GM23338 (cell line): ENCODE measurements around the gene DENND11. TPM values are rescaled to one million over a fixed set of nuclear protein-coding genes. Genes with fewer than 3 reads are reported as not detected.

ENCODE experiments used
- ATAC-seq: fragments of 200-7000 bp; cut with Tn5 transposase; 3 replicates; pipeline ENCODE4 v1.9.1; 2020
- DNase-seq: peaks from one replicate; pipeline ENCODE4 v3.0.0-alpha.2; 2015; ENCODE audit warnings: low spot score
- H2AFZ ChIP-seq: fragments of 200-600 bp; sonication (generic); 2 replicates; pipeline ENCODE4 v1.8.0; 2016; ENCODE audit warnings: antibody characterized with exemption, mild to moderate bottlenecking, moderate library complexity
- H3F3A ChIP-seq: fragments of 200-600 bp; sonication (generic); replicated peaks from 2 replicates; pipeline ENCODE4 v1.8.0; 2017; ENCODE audit warnings: antibody characterized with exemption, mixed run types, low read depth
- H3K27ac ChIP-seq: fragments of 200-600 bp; sonication (generic); 2 replicates; pipeline ENCODE4 v1.6.1; 2016; ENCODE audit warnings: low read depth
- H3K27me3 ChIP-seq: fragments of 200-600 bp; sonication (generic); 2 replicates; pipeline ENCODE4 v1.8.0; 2016; ENCODE audit warnings: mild to moderate bottlenecking, mixed run types, moderate library complexity; ENCODE audit not compliant: insufficient read depth
- H3K36me3 ChIP-seq: fragments of 200-600 bp; sonication (generic); 2 replicates; pipeline ENCODE4 v1.8.0; 2016; ENCODE audit warnings: mild to moderate bottlenecking; ENCODE audit not compliant: insufficient read depth
- H3K4me1 ChIP-seq: fragments of 200-600 bp; sonication (generic); 2 replicates; pipeline ENCODE4 v1.8.0; 2016; ENCODE audit warnings: mild to moderate bottlenecking, moderate library complexity; ENCODE audit not compliant: insufficient read depth
- H3K4me2 ChIP-seq: fragments of 200-600 bp; sonication (generic); 2 replicates; pipeline ENCODE4 v1.7.1; 2017; ENCODE audit warnings: mixed run types
- H3K4me3 ChIP-seq: fragments of 200-600 bp; sonication (generic); 2 replicates; pipeline ENCODE4 v1.6.1; 2016; ENCODE audit warnings: mixed run types
- H3K79me2 ChIP-seq: fragments of 200-600 bp; sonication (generic); replicated peaks from 2 replicates; pipeline ENCODE4 v1.8.0; 2017; ENCODE audit warnings: mild to moderate bottlenecking; ENCODE audit not compliant: insufficient read depth
- H3K9me2 ChIP-seq: fragments of 200-600 bp; sonication (generic); 2 replicates; pipeline ENCODE4 v1.8.0; 2017; ENCODE audit not compliant: insufficient read depth
- H4K20me1 ChIP-seq: fragments of 200-600 bp; sonication (generic); replicated peaks from 2 replicates; pipeline ENCODE4 v1.8.0; 2017; ENCODE audit warnings: mild to moderate bottlenecking; ENCODE audit not compliant: insufficient read depth
- H3K27ac Mint-ChIP-seq: 2 replicates; pipeline ENCODE4 v1.8.0; 2020; ENCODE audit warnings: inconsistent platforms, mild to moderate bottlenecking, moderate library complexity, mixed read lengths
- H3K27me3 Mint-ChIP-seq: 3 replicates; pipeline ENCODE4 v1.8.0; 2022; ENCODE audit warnings: low read depth, mild to moderate bottlenecking, moderate library complexity, mixed read lengths, inconsistent platforms; ENCODE audit not compliant: insufficient read depth, poor library complexity
- H3K36me3 Mint-ChIP-seq: 3 replicates; pipeline ENCODE4 v1.8.0; 2021; ENCODE audit warnings: low read depth, mild to moderate bottlenecking, inconsistent platforms, moderate library complexity, mixed read lengths
- H3K4me1 Mint-ChIP-seq: 3 replicates; pipeline ENCODE4 v1.8.0; 2020; ENCODE audit warnings: mild to moderate bottlenecking, inconsistent platforms, mixed read lengths
- H3K4me3 Mint-ChIP-seq: 3 replicates; pipeline ENCODE4 v1.8.0; 2021; ENCODE audit warnings: moderate library complexity, mild to moderate bottlenecking, inconsistent platforms, mixed read lengths
- H3K9me3 Mint-ChIP-seq: 3 replicates; pipeline ENCODE4 v1.8.0; 2020; ENCODE audit warnings: moderate library complexity, mild to moderate bottlenecking, inconsistent platforms, mixed read lengths
- CREB1 ChIP-seq: fragments of 250-450 bp; sonication (Bioruptor Pico); IDR thresholded peaks from 2 replicates; pipeline ENCODE4 v1.5.0; 2020; ENCODE audit warnings: low read depth, mild to moderate bottlenecking, moderate library complexity
- EZH2 ChIP-seq: fragments of 200-600 bp; sonication (generic); IDR thresholded peaks from one replicate; pipeline ENCODE4 v1.8.0; 2017; ENCODE audit warnings: antibody characterized with exemption, mild to moderate bottlenecking, low read depth; ENCODE audit not compliant: unreplicated experiment
- EZH2phosphoT487 ChIP-seq: fragments of 200-600 bp; sonication (generic); IDR thresholded peaks from one replicate; pipeline ENCODE4 v1.8.1; 2018; ENCODE audit warnings: antibody characterized with exemption; ENCODE audit not compliant: unreplicated experiment
- JUNB ChIP-seq: IDR thresholded peaks from one replicate; pipeline ENCODE4 v1.6.1; 2016; ENCODE audit warnings: antibody characterized with exemption; ENCODE audit not compliant: unreplicated experiment
- NANOG ChIP-seq: IDR thresholded peaks from 2 replicates; pipeline ENCODE4 v1.6.1; 2016; ENCODE audit warnings: antibody characterized with exemption, borderline replicate concordance
- POLR2AphosphoS5 ChIP-seq: IDR thresholded peaks from 2 replicates; pipeline ENCODE4 v1.6.1; 2016; ENCODE audit warnings: antibody characterized with exemption, low read depth
- STAT1 ChIP-seq: IDR thresholded peaks from one replicate; pipeline ENCODE4 v1.6.1; 2016; ENCODE audit warnings: antibody characterized with exemption; ENCODE audit not compliant: unreplicated experiment
- ZNF114 ChIP-seq: fragments of 250-450 bp; sonication (Bioruptor Pico); IDR thresholded peaks from 2 replicates; pipeline ENCODE4 v1.5.0; 2020; ENCODE audit warnings: mild to moderate bottlenecking, moderate library complexity
- ZNF331 ChIP-seq: fragments of 250-450 bp; sonication (Bioruptor Pico); IDR thresholded peaks from 2 replicates; pipeline ENCODE4 v1.5.0; 2020; ENCODE audit warnings: low read depth, mild to moderate bottlenecking, moderate library complexity
- polyA plus RNA-seq: library from polyadenylated mRNA; unstranded; fragments of >200 nt; fragmentation: Nextera tagmentation; extraction: Ambion mirVana; gene quantifications from 2 replicates; pipeline ENCODE4 v1.2.1, GENCODE V29; 2016
- total RNA-seq: library from RNA; depleted of rRNA; stranded (reverse); fragments of >200 nt; shearing (Covaris generic); gene quantifications from 2 replicates; pipeline ENCODE4 v1.2.3, GENCODE V29; 2014
- TF ChIP-seq, protein P1 (sequence below): fragments of 250-450 bp; sonication (Bioruptor Pico); IDR thresholded peaks from 2 replicates; pipeline ENCODE4 v1.5.0; 2020; ENCODE audit warnings: mild to moderate bottlenecking, moderate library complexity
- TF ChIP-seq, protein P2 (sequence below): IDR thresholded peaks from 2 replicates; pipeline ENCODE4 v1.6.1; 2016; ENCODE audit warnings: antibody characterized with exemption
- TF ChIP-seq, protein P3 (sequence below): IDR thresholded peaks from one replicate; pipeline ENCODE4 v1.6.1; 2018; ENCODE audit warnings: antibody characterized with exemption; ENCODE audit not compliant: unreplicated experiment
- TF ChIP-seq, protein P4 (sequence below), 2 experiments: fragments of 200-600 bp in 1 of 2; sonication (generic) in 1 of 2; conservative IDR thresholded peaks; 2 replicates each; pipeline versions ENCODE4 v1.5.1 to v1.6.1; 2016 to 2017; ENCODE audit warnings: antibody characterized with exemption in 2 of 2, low read depth in 2 of 2, mild to moderate bottlenecking in 2 of 2, moderate library complexity in 1 of 2

DENND11 gene
- total and polyA plus RNA-seq, 2 experiments from 2014 or later: 5.1 to 29.5 TPM

DNA sequence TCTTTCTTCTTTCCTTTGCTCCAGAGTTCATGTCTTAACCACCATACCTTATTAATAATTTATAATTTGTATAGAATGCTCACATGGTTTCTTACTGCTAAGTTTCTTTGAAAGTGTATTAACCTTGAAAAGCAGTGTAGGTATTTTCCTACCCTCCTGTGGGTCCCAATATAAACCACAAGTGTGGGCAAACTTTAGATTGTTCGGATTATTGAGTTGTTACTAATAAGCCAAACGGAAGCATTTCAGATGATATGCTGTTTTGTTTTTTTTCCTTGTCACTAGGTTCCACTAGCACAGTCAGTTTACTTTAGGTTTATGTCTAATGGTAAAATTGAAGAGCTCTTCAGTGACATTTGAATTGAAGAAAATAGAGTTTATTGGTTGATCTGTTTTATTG is 46.4 kb upstream of the DENND11 start:
- Mint-ChIP-seq H3K36me3 (peaks cover 98% of the 10 kb centered on the region), H3K27me3 (peaks cover 2% of the 10 kb centered on the region), H3K27ac (no peak overlapping the region), H3K4me1 (no peaks in the 10 kb centered on the region), H3K4me3 (no peak overlapping the region), H3K9me3 (peaks cover 30% of the 10 kb centered on the region)
- Histone ChIP-seq H3K27ac (no peak overlapping the region), H3K36me3 (peaks cover 91% of the 10 kb centered on the region), H2AFZ (no peak overlapping the region), H3K4me1 (no peaks in the 10 kb centered on the region), H3F3A (no peaks in the 10 kb centered on the region; the same call in 1 of the 2 replicates), H3K4me3 (no peak overlapping the region), H3K27me3 (no peaks in the 10 kb centered on the region), H3K4me2 (no peak overlapping the region), H3K79me2 (peaks cover 3% of the 10 kb centered on the region; the same call in 1 of the 2 replicates), H4K20me1 (peaks cover 15% of the 10 kb centered on the region), H3K9me2 (no peaks in the 10 kb centered on the region)
- no peak for ATAC-seq
- no peak for DNase-seq
- no peak for TF ChIP-seq EZH2phosphoT487
- no peak for TF ChIP-seq ZNF114
- no peak for TF ChIP-seq NANOG
- TF ChIP-seq, protein P1, sequence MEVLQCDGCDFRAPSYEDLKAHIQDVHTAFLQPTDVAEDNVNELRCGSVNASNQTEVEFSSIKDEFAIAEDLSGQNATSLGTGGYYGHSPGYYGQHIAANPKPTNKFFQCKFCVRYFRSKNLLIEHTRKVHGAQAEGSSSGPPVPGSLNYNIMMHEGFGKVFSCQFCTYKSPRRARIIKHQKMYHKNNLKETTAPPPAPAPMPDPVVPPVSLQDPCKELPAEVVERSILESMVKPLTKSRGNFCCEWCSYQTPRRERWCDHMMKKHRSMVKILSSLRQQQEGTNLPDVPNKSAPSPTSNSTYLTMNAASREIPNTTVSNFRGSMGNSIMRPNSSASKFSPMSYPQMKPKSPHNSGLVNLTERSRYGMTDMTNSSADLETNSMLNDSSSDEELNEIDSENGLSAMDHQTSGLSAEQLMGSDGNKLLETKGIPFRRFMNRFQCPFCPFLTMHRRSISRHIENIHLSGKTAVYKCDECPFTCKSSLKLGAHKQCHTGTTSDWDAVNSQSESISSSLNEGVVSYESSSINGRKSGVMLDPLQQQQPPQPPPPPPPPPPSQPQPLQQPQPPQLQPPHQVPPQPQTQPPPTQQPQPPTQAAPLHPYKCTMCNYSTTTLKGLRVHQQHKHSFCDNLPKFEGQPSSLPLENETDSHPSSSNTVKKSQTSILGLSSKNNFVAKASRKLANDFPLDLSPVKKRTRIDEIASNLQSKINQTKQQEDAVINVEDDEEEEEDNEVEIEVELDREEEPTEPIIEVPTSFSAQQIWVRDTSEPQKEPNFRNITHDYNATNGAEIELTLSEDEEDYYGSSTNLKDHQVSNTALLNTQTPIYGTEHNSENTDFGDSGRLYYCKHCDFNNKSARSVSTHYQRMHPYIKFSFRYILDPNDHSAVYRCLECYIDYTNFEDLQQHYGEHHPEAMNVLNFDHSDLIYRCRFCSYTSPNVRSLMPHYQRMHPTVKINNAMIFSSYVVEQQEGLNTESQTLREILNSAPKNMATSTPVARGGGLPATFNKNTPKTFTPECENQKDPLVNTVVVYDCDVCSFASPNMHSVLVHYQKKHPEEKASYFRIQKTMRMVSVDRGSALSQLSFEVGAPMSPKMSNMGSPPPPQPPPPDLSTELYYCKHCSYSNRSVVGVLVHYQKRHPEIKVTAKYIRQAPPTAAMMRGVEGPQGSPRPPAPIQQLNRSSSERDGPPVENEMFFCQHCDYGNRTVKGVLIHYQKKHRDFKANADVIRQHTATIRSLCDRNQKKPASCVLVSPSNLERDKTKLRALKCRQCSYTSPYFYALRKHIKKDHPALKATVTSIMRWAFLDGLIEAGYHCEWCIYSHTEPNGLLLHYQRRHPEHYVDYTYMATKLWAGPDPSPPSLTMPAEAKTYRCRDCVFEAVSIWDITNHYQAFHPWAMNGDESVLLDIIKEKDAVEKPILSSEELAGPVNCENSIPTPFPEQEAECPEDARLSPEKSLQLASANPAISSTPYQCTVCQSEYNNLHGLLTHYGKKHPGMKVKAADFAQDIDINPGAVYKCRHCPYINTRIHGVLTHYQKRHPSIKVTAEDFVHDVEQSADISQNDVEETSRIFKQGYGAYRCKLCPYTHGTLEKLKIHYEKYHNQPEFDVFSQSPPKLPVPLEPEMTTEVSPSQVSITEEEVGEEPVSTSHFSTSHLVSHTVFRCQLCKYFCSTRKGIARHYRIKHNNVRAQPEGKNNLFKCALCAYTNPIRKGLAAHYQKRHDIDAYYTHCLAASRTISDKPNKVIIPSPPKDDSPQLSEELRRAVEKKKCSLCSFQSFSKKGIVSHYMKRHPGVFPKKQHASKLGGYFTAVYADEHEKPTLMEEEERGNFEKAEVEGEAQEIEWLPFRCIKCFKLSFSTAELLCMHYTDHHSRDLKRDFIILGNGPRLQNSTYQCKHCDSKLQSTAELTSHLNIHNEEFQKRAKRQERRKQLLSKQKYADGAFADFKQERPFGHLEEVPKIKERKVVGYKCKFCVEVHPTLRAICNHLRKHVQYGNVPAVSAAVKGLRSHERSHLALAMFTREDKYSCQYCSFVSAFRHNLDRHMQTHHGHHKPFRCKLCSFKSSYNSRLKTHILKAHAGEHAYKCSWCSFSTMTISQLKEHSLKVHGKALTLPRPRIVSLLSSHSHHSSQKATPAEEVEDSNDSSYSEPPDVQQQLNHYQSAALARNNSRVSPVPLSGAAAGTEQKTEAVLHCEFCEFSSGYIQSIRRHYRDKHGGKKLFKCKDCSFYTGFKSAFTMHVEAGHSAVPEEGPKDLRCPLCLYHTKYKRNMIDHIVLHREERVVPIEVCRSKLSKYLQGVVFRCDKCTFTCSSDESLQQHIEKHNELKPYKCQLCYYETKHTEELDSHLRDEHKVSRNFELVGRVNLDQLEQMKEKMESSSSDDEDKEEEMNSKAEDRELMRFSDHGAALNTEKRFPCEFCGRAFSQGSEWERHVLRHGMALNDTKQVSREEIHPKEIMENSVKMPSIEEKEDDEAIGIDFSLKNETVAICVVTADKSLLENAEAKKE: no peak
- TF ChIP-seq, protein P2, sequence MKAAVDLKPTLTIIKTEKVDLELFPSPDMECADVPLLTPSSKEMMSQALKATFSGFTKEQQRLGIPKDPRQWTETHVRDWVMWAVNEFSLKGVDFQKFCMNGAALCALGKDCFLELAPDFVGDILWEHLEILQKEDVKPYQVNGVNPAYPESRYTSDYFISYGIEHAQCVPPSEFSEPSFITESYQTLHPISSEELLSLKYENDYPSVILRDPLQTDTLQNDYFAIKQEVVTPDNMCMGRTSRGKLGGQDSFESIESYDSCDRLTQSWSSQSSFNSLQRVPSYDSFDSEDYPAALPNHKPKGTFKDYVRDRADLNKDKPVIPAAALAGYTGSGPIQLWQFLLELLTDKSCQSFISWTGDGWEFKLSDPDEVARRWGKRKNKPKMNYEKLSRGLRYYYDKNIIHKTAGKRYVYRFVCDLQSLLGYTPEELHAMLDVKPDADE: no peak
- no peak for TF ChIP-seq POLR2AphosphoS5
- no peak for TF ChIP-seq CREB1 (CRISPR knock-in tag)
- TF ChIP-seq, protein P3, sequence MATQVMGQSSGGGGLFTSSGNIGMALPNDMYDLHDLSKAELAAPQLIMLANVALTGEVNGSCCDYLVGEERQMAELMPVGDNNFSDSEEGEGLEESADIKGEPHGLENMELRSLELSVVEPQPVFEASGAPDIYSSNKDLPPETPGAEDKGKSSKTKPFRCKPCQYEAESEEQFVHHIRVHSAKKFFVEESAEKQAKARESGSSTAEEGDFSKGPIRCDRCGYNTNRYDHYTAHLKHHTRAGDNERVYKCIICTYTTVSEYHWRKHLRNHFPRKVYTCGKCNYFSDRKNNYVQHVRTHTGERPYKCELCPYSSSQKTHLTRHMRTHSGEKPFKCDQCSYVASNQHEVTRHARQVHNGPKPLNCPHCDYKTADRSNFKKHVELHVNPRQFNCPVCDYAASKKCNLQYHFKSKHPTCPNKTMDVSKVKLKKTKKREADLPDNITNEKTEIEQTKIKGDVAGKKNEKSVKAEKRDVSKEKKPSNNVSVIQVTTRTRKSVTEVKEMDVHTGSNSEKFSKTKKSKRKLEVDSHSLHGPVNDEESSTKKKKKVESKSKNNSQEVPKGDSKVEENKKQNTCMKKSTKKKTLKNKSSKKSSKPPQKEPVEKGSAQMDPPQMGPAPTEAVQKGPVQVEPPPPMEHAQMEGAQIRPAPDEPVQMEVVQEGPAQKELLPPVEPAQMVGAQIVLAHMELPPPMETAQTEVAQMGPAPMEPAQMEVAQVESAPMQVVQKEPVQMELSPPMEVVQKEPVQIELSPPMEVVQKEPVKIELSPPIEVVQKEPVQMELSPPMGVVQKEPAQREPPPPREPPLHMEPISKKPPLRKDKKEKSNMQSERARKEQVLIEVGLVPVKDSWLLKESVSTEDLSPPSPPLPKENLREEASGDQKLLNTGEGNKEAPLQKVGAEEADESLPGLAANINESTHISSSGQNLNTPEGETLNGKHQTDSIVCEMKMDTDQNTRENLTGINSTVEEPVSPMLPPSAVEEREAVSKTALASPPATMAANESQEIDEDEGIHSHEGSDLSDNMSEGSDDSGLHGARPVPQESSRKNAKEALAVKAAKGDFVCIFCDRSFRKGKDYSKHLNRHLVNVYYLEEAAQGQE: no peak
- TF ChIP-seq JUNB: no peak
- TF ChIP-seq EZH2: no peak
- TF ChIP-seq ZNF331 (CRISPR knock-in tag): no peak
- no peak for TF ChIP-seq STAT1
- TF ChIP-seq, protein P4, sequence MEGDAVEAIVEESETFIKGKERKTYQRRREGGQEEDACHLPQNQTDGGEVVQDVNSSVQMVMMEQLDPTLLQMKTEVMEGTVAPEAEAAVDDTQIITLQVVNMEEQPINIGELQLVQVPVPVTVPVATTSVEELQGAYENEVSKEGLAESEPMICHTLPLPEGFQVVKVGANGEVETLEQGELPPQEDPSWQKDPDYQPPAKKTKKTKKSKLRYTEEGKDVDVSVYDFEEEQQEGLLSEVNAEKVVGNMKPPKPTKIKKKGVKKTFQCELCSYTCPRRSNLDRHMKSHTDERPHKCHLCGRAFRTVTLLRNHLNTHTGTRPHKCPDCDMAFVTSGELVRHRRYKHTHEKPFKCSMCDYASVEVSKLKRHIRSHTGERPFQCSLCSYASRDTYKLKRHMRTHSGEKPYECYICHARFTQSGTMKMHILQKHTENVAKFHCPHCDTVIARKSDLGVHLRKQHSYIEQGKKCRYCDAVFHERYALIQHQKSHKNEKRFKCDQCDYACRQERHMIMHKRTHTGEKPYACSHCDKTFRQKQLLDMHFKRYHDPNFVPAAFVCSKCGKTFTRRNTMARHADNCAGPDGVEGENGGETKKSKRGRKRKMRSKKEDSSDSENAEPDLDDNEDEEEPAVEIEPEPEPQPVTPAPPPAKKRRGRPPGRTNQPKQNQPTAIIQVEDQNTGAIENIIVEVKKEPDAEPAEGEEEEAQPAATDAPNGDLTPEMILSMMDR (conservative IDR thresholded peaks at IDR 0.05; ENCODE audit: low read depth in 2 of 2): no peak
